H9 (cell line): ENCODE data around the gene TMPRSS5. TPM values are rescaled to one million over a fixed set of nuclear protein-coding genes. Genes with fewer than 3 reads are reported as not detected.

ENCODE experiments used
- DNase-seq: peaks from one replicate; pipeline ENCODE4 v3.0.0-alpha.2; 2017
- H2AFZ ChIP-seq: one replicate; pipeline ENCODE4 v1.6.1; 2013; ENCODE audit warnings: mild to moderate bottlenecking, low read length, control low read depth, moderate library complexity
- H2AK5ac ChIP-seq: 2 replicates; pipeline ENCODE4 v1.6.1; 2013; ENCODE audit warnings: low read length, control low read depth, mixed read lengths; ENCODE audit not compliant: insufficient read length
- H2BK120ac ChIP-seq: one replicate; pipeline ENCODE4 v1.6.1; 2013; ENCODE audit warnings: low read depth, mild to moderate bottlenecking, low read length, control low read depth, inconsistent platforms; ENCODE audit not compliant: poor library complexity, severe bottlenecking
- H2BK12ac ChIP-seq: 2 replicates; pipeline ENCODE4 v1.6.1; 2013; ENCODE audit warnings: low read length, control low read depth, mixed read lengths, low read depth; ENCODE audit not compliant: insufficient read length
- H2BK15ac ChIP-seq: 2 replicates; pipeline ENCODE4 v1.6.1; 2013; ENCODE audit warnings: low read depth, low read length, control low read depth
- H2BK20ac ChIP-seq: one replicate; pipeline ENCODE4 v1.6.1; 2013; ENCODE audit warnings: low read depth, mild to moderate bottlenecking, low read length, control low read depth, inconsistent platforms; ENCODE audit not compliant: poor library complexity, severe bottlenecking
- H2BK5ac ChIP-seq: 2 replicates; pipeline ENCODE4 v1.6.1; 2013; ENCODE audit warnings: low read length, control low read depth, mixed read lengths; ENCODE audit not compliant: insufficient read length
- H3K14ac ChIP-seq: 2 replicates; pipeline ENCODE4 v1.6.1; 2013; ENCODE audit warnings: low read length, control low read depth; ENCODE audit not compliant: insufficient read depth
- H3K18ac ChIP-seq: 2 replicates; pipeline ENCODE4 v1.6.1; 2013; ENCODE audit warnings: low read depth, mild to moderate bottlenecking, mixed read lengths, low read length, control low read depth; ENCODE audit not compliant: insufficient read length
- H3K23ac ChIP-seq: 2 replicates; pipeline ENCODE4 v1.6.1; 2013; ENCODE audit warnings: low read length, control low read depth, mixed read lengths, low read depth; ENCODE audit not compliant: insufficient read length
- H3K23me2 ChIP-seq: 2 replicates; pipeline ENCODE4 v1.6.1; 2013; ENCODE audit warnings: low read depth, mild to moderate bottlenecking, mixed read lengths, low read length, control low read depth; ENCODE audit not compliant: insufficient read length, poor library complexity, severe bottlenecking
- H3K27ac ChIP-seq: 2 replicates; pipeline ENCODE4 v1.5.1; 2013; ENCODE audit warnings: low read length, control low read depth, mixed read lengths, low read depth; ENCODE audit not compliant: insufficient read length
- H3K27me3 ChIP-seq: 2 replicates; pipeline ENCODE4 v1.6.1; 2013; ENCODE audit warnings: low read length, control low read depth, inconsistent platforms; ENCODE audit not compliant: insufficient read depth
- H3K4ac ChIP-seq: 2 replicates; pipeline ENCODE4 v1.6.1; 2013; ENCODE audit warnings: low read depth, mild to moderate bottlenecking, control low read depth, inconsistent platforms, low read length, moderate library complexity
- H3K4me1 ChIP-seq: 2 replicates; pipeline ENCODE4 v1.6.1; 2013; ENCODE audit warnings: low read length, control low read depth, inconsistent platforms; ENCODE audit not compliant: insufficient read depth
- H3K4me2 ChIP-seq: 2 replicates; pipeline ENCODE4 v1.6.1; 2013; ENCODE audit warnings: low read length, control low read depth, mixed read lengths; ENCODE audit not compliant: insufficient read length, insufficient read depth
- H3K56ac ChIP-seq: 2 replicates; pipeline ENCODE4 v1.6.1; 2013; ENCODE audit warnings: low read depth, mild to moderate bottlenecking, mixed read lengths, low read length, control low read depth; ENCODE audit not compliant: insufficient read length
- H3K79me1 ChIP-seq: 2 replicates; pipeline ENCODE4 v1.6.1; 2013; ENCODE audit warnings: low read depth, mild to moderate bottlenecking, moderate library complexity, low read length, control low read depth, inconsistent platforms; ENCODE audit not compliant: insufficient read depth, poor library complexity, severe bottlenecking
- H3K79me2 ChIP-seq: 2 replicates; pipeline ENCODE4 v1.6.1; 2013; ENCODE audit warnings: low read length, control low read depth, inconsistent platforms; ENCODE audit not compliant: insufficient read depth
- H3K9ac ChIP-seq: 2 replicates; pipeline ENCODE4 v1.6.1; 2013; ENCODE audit warnings: low read length, control low read depth, mixed read lengths; ENCODE audit not compliant: insufficient read length; ENCODE audit errors: extremely low read depth
- H3K9me3 ChIP-seq: one replicate; pipeline ENCODE4 v1.6.1; 2013; ENCODE audit warnings: low read depth, low read length, inconsistent platforms; ENCODE audit not compliant: control insufficient read depth
- H3T11ph ChIP-seq: one replicate; pipeline ENCODE4 v1.6.1; 2013; ENCODE audit warnings: mild to moderate bottlenecking, low read length, control low read depth, inconsistent platforms
- H4K20me1 ChIP-seq: one replicate; pipeline ENCODE4 v1.6.1; 2013; ENCODE audit not compliant: control insufficient read depth, insufficient read length, insufficient read depth
- H4K5ac ChIP-seq: 2 replicates; pipeline ENCODE4 v1.6.1; 2013; ENCODE audit warnings: low read depth, mild to moderate bottlenecking, mixed read lengths, low read length, control low read depth; ENCODE audit not compliant: insufficient read length
- H4K8ac ChIP-seq: replicated peaks from 2 replicates; pipeline ENCODE4 v1.6.1; 2013; ENCODE audit warnings: low read length, control low read depth, mixed read lengths, low read depth; ENCODE audit not compliant: insufficient read length
- H4K91ac ChIP-seq: 2 replicates; pipeline ENCODE4 v1.6.1; 2013; ENCODE audit warnings: low read depth, mild to moderate bottlenecking, moderate library complexity, mixed read lengths, low read length, control low read depth; ENCODE audit not compliant: insufficient read length
- H3K27ac Mint-ChIP-seq, 3 experiments: 2 replicates in 2 of 3; 3 replicates in 1 of 3; pipeline ENCODE4 v1.8.0; 2020 to 2021; ENCODE audit warnings: mixed read lengths in 3 of 3, mild to moderate bottlenecking in 1 of 3, moderate library complexity in 1 of 3
- H3K27me3 Mint-ChIP-seq: 2 replicates; pipeline ENCODE4 v1.8.0; 2021; ENCODE audit warnings: low read depth, mild to moderate bottlenecking, moderate library complexity, mixed read lengths
- H3K36me3 Mint-ChIP-seq, 3 experiments: 2 replicates in 2 of 3; 3 replicates in 1 of 3; pipeline ENCODE4 v1.8.0; 2020 to 2021; ENCODE audit warnings: low read depth in 3 of 3, mixed read lengths in 3 of 3; ENCODE audit not compliant: insufficient read depth in 1 of 3
- H3K4me1 Mint-ChIP-seq, 2 experiments: 2 replicates each; pipeline ENCODE4 v1.8.0; 2020; ENCODE audit warnings: mixed read lengths in 2 of 2
- H3K4me3 Mint-ChIP-seq, 2 experiments: 2 replicates in 1 of 2; 3 replicates in 1 of 2; pipeline ENCODE4 v1.8.0; 2020 to 2021; ENCODE audit warnings: mild to moderate bottlenecking in 2 of 2, mixed read lengths in 2 of 2, moderate library complexity in 1 of 2
- H3K9me3 Mint-ChIP-seq, 2 experiments: 2 replicates in 1 of 2; 3 replicates in 1 of 2; pipeline ENCODE4 v1.8.0; 2020; ENCODE audit warnings: mild to moderate bottlenecking in 2 of 2, mixed read lengths in 2 of 2, moderate library complexity in 1 of 2
- WGBS: extraction: QIAGEN DNeasy Blood & Tissue Kit; methylation state at CpG from one replicate; pipeline ENCODE4 v1.1.7; 2013; ENCODE audit warnings: missing lambda C conversion rate, low lambda C conversion rate, mixed read lengths; ENCODE audit not compliant: insufficient read length; ENCODE audit errors: extremely low coverage; 5-methylcytosine and 5-hydroxymethylcytosine counted together
- total RNA-seq: library from RNA; stranded (reverse); gene quantifications from 2 replicates; pipeline ENCODE4 v1.2.1, GENCODE V29; 2021
- TF ChIP-seq, protein P1 (sequence below): fragments of 200-600 bp; sonication (generic); conservative IDR thresholded peaks from 3 replicates; pipeline ENCODE4 v1.8.0; 2021; ENCODE audit warnings: antibody characterized with exemption, mild to moderate bottlenecking

TMPRSS5 gene
- total RNA-seq, 1 experiment from 2014 or later = 0.37 TPM

GRCh38 chr11:113690619-113691569 is 15.2 kb downstream of the TMPRSS5 start:
- no peak overlapping the region for H4K5ac ChIP-seq
- H3K23me2 ChIP-seq = no peaks in the 10 kb centered on the region
- H3K56ac ChIP-seq = no peak overlapping the region
- Mint-ChIP-seq H3K4me1 (peaks cover 4 to 6% of the 10 kb centered on the region in 2 experiments; a peak in 3 of 4 replicates), H3K4me3 (no peak overlapping the region), H3K27ac (peak overlapping the region in 1 of 3 experiments; percentile 23; a peak in 2 of 7 replicates), H3K9me3 (no peaks in the 10 kb centered on the region), H3K36me3 (no peaks in the 10 kb centered on the region), H3K27me3 (peaks cover 2% of the 10 kb centered on the region)
- peak; percentile 76 for DNase-seq
- H3K79me1 ChIP-seq = no peaks in the 10 kb centered on the region
- H3K23ac ChIP-seq = no peak overlapping the region
- no peak overlapping the region for H2AK5ac ChIP-seq
- no peak overlapping the region for H3T11ph ChIP-seq
- no CpG with 5 or more reads among the region's 15 CpGs for WGBS
- H3K27me3 ChIP-seq = no peaks in the 10 kb centered on the region
- H2BK120ac ChIP-seq = no peak overlapping the region
- H4K91ac ChIP-seq = no peak overlapping the region
- no peaks in the 10 kb centered on the region for H4K20me1 ChIP-seq
- H3K4me1 ChIP-seq = 0 out of 2 replicates have a peak, but pooled peaks cover 3% of the 10 kb centered on the region
- H3K9ac ChIP-seq = no peak overlapping the region
- no peak overlapping the region for H3K4ac ChIP-seq
- H2BK15ac ChIP-seq = no peak overlapping the region
- no peak overlapping the region for H2BK12ac ChIP-seq
- H3K18ac ChIP-seq = no peak overlapping the region
- H2AFZ ChIP-seq = no peak overlapping the region
- H4K8ac ChIP-seq = no peak overlapping the region
- no peak overlapping the region for H2BK20ac ChIP-seq
- H3K9me3 ChIP-seq = no peaks in the 10 kb centered on the region
- TF ChIP-seq, protein P1, sequence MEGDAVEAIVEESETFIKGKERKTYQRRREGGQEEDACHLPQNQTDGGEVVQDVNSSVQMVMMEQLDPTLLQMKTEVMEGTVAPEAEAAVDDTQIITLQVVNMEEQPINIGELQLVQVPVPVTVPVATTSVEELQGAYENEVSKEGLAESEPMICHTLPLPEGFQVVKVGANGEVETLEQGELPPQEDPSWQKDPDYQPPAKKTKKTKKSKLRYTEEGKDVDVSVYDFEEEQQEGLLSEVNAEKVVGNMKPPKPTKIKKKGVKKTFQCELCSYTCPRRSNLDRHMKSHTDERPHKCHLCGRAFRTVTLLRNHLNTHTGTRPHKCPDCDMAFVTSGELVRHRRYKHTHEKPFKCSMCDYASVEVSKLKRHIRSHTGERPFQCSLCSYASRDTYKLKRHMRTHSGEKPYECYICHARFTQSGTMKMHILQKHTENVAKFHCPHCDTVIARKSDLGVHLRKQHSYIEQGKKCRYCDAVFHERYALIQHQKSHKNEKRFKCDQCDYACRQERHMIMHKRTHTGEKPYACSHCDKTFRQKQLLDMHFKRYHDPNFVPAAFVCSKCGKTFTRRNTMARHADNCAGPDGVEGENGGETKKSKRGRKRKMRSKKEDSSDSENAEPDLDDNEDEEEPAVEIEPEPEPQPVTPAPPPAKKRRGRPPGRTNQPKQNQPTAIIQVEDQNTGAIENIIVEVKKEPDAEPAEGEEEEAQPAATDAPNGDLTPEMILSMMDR = peak; percentile 97
- H3K79me2 ChIP-seq = no peaks in the 10 kb centered on the region
- no peak overlapping the region for H3K14ac ChIP-seq
- H3K27ac ChIP-seq = no peak overlapping the region
- no peak overlapping the region for H2BK5ac ChIP-seq
- H3K4me2 ChIP-seq = no peak overlapping the region
